Measurements from ENCODE around the gene PSMC2. TPM values are rescaled to one million over a fixed set of nuclear protein-coding genes. Genes with fewer than 3 reads are reported as not detected.
"Not testable (repeated sequence)": the region's sequence is repeated elsewhere in the genome, so short reads cannot be mapped to it uniquely, and the experiment has no call there.

Gene PSMC2
- total and polyA plus RNA-seq, 7 donors: 146 to 524 (median 244) TPM

DNA sequence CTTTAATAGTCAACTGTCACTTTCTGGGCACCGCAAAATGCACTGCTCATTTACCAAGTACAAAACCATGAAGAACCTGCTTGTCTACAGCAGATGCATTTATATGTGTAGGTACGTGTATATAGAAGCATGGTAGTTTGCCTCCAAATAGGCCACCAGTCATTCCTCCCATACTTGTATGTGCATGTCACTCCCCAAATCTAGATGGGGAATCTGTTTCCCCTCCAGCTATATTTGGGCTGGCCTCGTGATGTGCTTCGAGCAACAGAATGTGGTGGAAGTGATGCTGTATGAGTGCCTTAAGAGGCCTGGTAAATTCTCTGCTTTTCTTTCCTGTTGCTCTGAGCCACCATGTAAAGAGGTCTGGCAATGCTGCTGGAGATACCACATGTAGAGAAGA, 47.1 kb downstream of the PSMC2 start:
- no peak overlapping the region for H3K4me3 ChIP-seq
- intact Hi-C loops (cut with DNase I): no loop called here
- H3K36me3 ChIP-seq (ENCODE audit: insufficient read depth in 1 of 2, low read depth in 1 of 2): no peaks in the 10 kb centered on the region
- 71 to 83% (median 83%) methylated on average over 4 of the region's 4 CpGs for WGBS, 3 donors
- H3K9me3 ChIP-seq: no peaks in the 10 kb centered on the region
- no peak for ATAC-seq
- TF ChIP-seq, protein P1, sequence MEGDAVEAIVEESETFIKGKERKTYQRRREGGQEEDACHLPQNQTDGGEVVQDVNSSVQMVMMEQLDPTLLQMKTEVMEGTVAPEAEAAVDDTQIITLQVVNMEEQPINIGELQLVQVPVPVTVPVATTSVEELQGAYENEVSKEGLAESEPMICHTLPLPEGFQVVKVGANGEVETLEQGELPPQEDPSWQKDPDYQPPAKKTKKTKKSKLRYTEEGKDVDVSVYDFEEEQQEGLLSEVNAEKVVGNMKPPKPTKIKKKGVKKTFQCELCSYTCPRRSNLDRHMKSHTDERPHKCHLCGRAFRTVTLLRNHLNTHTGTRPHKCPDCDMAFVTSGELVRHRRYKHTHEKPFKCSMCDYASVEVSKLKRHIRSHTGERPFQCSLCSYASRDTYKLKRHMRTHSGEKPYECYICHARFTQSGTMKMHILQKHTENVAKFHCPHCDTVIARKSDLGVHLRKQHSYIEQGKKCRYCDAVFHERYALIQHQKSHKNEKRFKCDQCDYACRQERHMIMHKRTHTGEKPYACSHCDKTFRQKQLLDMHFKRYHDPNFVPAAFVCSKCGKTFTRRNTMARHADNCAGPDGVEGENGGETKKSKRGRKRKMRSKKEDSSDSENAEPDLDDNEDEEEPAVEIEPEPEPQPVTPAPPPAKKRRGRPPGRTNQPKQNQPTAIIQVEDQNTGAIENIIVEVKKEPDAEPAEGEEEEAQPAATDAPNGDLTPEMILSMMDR (IDR thresholded peaks at IDR 0.05): no peak
- no peak for DNase-seq
- H3K27ac ChIP-seq: no peak overlapping the region
- H3K4me1 ChIP-seq: no peaks in the 10 kb centered on the region
- H3K27me3 ChIP-seq (ENCODE audit: insufficient read depth in 3 of 3, low read length in 2 of 3): no peaks in the 10 kb centered on the region

DNA sequence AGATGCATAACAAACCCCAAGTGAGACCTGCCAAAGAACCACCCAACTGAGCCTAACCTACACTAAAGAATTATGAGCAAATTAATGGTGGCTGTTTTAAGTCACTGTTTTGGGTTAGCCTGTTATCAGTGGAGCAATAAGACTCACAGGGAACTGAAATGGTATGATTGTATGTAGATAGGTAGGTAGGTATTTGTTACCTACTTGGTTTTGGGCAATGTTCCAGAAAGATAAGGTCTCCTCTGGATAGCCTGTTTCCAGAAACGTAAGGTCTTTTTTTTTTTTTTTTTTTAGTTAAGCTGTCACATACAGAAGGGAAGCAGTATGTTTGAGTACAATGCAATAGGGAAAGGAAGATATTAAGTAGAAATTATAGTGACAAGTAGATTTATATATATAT, 47.6 kb downstream of the PSMC2 start:
- no peaks in the 10 kb centered on the region for H3K9me3 ChIP-seq
- no peak for DNase-seq
- ATAC-seq: no peak
- H3K4me3 ChIP-seq: no peak overlapping the region
- no peaks in the 10 kb centered on the region for H3K4me1 ChIP-seq
- H3K36me3 ChIP-seq (ENCODE audit: insufficient read depth in 1 of 2, low read depth in 1 of 2): no peaks in the 10 kb centered on the region
- no peak overlapping the region for H3K27ac ChIP-seq
- no peaks in the 10 kb centered on the region for H3K27me3 ChIP-seq (ENCODE audit: insufficient read depth in 3 of 3, low read length in 2 of 3)
- WGBS, 3 donors: 41 to 87% (median 72%) methylated on average over 1 of the region's 1 CpG
- TF ChIP-seq, protein P1 (IDR thresholded peaks at IDR 0.05): no peak
- intact Hi-C loops (cut with DNase I): no loop called here

DNA sequence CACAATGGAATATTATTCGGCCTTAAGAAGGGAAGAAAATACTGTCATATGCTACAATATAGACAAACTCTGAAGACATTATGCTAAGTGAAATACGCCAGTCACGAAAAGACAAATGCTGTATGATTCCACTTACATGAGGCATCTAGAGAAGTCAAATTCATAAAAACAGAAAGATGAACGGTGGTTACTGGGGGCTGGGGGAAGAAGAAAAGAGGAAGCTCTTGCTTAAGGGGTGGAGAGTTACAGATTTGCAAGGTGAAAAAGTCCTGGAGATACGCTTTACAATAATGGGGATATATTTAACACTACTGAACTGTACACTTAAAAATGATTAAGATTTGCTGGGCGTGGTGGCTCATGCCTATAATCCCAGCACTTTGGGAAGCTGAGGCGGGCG, 49.0 kb downstream of the PSMC2 start:
- ATAC-seq (no peak), DNase-seq (no peak)
- WGBS, 3 donors: 63 to 76% (median 69%) methylated on average over 8 of the region's 8 CpGs
- Histone ChIP-seq H3K27ac (no peak overlapping the region), H3K4me1 (no peaks in the 10 kb centered on the region), H3K36me3 (ENCODE audit: insufficient read depth in 1 of 2, low read depth in 1 of 2) (no peaks in the 10 kb centered on the region), H3K4me3 (no peak overlapping the region), H3K9me3 (no peaks in the 10 kb centered on the region), H3K27me3 (ENCODE audit: insufficient read depth in 3 of 3, low read length in 2 of 3) (no peaks in the 10 kb centered on the region)
- intact Hi-C loops (cut with DNase I): no loop called here
- TF ChIP-seq, protein P1 (IDR thresholded peaks at IDR 0.05): no peak

DNA sequence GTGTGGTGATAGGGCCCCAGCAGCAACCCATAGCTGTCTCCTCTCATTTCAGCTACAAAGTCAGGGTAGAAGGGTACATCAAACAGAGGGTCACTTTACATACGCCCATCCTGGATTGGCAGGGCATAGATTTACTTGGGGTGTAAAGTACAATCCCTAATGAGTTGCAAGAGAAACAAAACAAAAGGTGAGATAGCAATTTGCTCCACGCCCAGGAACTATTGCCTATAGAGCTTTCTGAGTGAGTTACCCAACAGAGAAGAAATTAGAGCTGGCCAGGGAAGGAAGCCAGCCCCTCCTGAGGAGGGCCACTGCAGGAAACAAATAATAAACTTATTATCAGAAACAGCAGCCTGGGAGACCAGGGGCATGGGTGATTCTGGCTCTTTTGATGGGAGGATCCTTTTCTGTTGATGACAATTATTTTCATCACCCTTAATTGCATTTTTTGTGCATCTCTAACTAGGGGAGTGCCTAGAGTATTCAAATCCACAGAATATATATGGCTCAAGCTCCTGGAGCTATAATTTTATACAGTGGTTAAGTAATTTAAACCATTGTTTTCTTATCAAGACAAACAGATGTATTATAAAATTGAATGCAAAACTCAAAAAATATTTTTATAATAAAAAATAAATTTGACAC, 51.2 kb downstream of the PSMC2 start:
- no peak for ATAC-seq

DNA sequence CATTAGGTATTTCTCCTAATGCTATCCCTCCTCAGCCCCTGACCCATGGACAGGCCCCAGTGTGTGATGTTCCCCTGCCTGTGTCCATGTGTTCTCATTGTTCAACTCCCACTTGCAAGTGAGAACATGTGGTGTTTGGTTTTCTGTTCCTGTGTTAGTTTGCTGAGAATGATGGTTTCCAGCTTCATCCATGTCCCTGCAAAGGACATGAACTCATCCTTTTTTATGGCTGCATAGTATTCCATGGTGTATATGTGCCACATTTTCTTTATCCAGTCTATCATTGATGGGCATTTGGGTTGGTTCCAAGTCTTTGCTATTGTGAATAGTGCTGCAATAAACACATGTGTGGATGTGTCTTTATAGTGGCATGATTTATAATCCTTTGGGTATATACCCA, 52.2 kb downstream of the PSMC2 start:
- intact Hi-C loops (cut with DNase I); H3K27ac ChIP-seq; H3K9me3 ChIP-seq; DNase-seq; H3K27me3 ChIP-seq (ENCODE audit: insufficient read depth in 3 of 3, low read length in 2 of 3); ATAC-seq; H3K4me3 ChIP-seq; H3K4me1 ChIP-seq; H3K36me3 ChIP-seq (ENCODE audit: insufficient read depth in 1 of 2, low read depth in 1 of 2): not testable (repeated sequence)

More for the DNA sequence above, 51.2 kb downstream of the PSMC2 start:
- WGBS, 3 donors: 19 to 37% (median 35%) methylated on average over 2 of the region's 2 CpGs
- no peak for DNase-seq
- Histone ChIP-seq H3K9me3 (no peaks in the 10 kb centered on the region), H3K4me1 (no peaks in the 10 kb centered on the region), H3K27me3 (ENCODE audit: insufficient read depth in 3 of 3, low read length in 2 of 3) (no peaks in the 10 kb centered on the region), H3K27ac (no peak overlapping the region), H3K4me3 (no peak overlapping the region), H3K36me3 (ENCODE audit: insufficient read depth in 1 of 2, low read depth in 1 of 2) (no peaks in the 10 kb centered on the region)
- TF ChIP-seq, protein P1 (IDR thresholded peaks at IDR 0.05): no peak
- intact Hi-C loops (cut with DNase I): no loop called here

DNA sequence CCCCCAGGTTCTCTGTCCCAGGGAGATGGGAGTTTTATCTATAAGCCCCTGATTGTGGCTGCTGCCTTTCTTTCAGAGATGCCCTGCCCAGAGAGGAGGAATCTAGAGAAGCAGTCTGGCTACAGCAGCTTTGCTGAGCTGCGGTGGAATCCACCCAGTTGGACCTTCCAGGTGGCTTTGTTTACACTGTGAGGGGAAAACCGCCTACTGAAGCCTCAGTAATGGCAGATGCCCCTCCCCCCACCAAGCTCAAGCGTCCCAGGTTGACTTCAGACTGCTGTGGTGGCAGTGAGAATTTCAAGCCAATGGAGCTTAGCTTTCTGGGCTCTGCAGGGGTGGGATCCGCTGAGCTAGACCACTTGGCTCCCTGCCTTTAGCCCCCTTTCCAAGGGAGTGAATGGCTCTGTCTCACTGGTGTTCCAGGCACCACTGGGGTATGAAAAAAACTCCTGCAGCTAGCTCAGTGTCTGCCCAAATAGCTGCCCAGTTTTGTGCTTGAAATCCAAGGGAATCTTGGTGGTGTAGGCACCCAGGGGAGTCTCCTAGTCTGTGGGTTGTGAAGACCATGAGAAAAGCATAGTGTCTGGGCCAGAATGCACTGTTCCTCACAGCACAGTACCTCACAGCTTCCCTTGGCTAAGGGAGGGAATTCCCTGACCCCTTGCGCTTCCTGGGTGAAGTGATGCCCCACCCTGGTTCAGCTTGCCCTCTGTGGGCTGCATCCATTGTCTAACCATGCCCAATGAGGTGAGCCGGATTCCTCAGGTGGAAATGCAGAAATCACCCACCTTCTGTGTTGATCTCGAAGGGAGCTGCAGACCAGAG, 58.6 kb downstream of the PSMC2 start:
- not testable (repeated sequence) for H3K27ac ChIP-seq; ATAC-seq; H3K27me3 ChIP-seq (ENCODE audit: insufficient read depth in 3 of 3, low read length in 2 of 3); H3K4me1 ChIP-seq; DNase-seq; H3K4me3 ChIP-seq; H3K9me3 ChIP-seq; H3K36me3 ChIP-seq (ENCODE audit: insufficient read depth in 1 of 2, low read depth in 1 of 2)
- intact Hi-C loops (cut with DNase I): loop anchor here in 1 of 2 donors (5.0 kb wide), 1 partner anchor 109 kb away; the partner anchor contains the start of gene PMPCB
- 69 to 72% (median 71%) methylated on average over 7 of the region's 7 CpGs for WGBS, 3 donors
